GM23338 (cell line): ENCODE data around the gene POLD3. TPM values are rescaled to one million over a fixed set of nuclear protein-coding genes. Genes with fewer than 3 reads are reported as not detected.

Experiments
- ATAC-seq: fragments of 200-7000 bp; cut with Tn5 transposase; 3 replicates; pipeline ENCODE4 v1.9.1; 2020
- DNase-seq: peaks from one replicate; pipeline ENCODE4 v3.0.0-alpha.2; 2015; ENCODE audit warnings: low spot score
- H2AFZ ChIP-seq: fragments of 200-600 bp; sonication (generic); 2 replicates; pipeline ENCODE4 v1.8.0; 2016; ENCODE audit warnings: antibody characterized with exemption, mild to moderate bottlenecking, moderate library complexity
- H3F3A ChIP-seq: fragments of 200-600 bp; sonication (generic); replicated peaks from 2 replicates; pipeline ENCODE4 v1.8.0; 2017; ENCODE audit warnings: antibody characterized with exemption, mixed run types, low read depth
- H3K27ac ChIP-seq: fragments of 200-600 bp; sonication (generic); 2 replicates; pipeline ENCODE4 v1.6.1; 2016; ENCODE audit warnings: low read depth
- H3K27me3 ChIP-seq: fragments of 200-600 bp; sonication (generic); 2 replicates; pipeline ENCODE4 v1.8.0; 2016; ENCODE audit warnings: mild to moderate bottlenecking, mixed run types, moderate library complexity; ENCODE audit not compliant: insufficient read depth
- H3K36me3 ChIP-seq: fragments of 200-600 bp; sonication (generic); 2 replicates; pipeline ENCODE4 v1.8.0; 2016; ENCODE audit warnings: mild to moderate bottlenecking; ENCODE audit not compliant: insufficient read depth
- H3K4me1 ChIP-seq: fragments of 200-600 bp; sonication (generic); 2 replicates; pipeline ENCODE4 v1.8.0; 2016; ENCODE audit warnings: mild to moderate bottlenecking, moderate library complexity; ENCODE audit not compliant: insufficient read depth
- H3K4me2 ChIP-seq: fragments of 200-600 bp; sonication (generic); 2 replicates; pipeline ENCODE4 v1.7.1; 2017; ENCODE audit warnings: mixed run types
- H3K4me3 ChIP-seq: fragments of 200-600 bp; sonication (generic); 2 replicates; pipeline ENCODE4 v1.6.1; 2016; ENCODE audit warnings: mixed run types
- H3K79me2 ChIP-seq: fragments of 200-600 bp; sonication (generic); replicated peaks from 2 replicates; pipeline ENCODE4 v1.8.0; 2017; ENCODE audit warnings: mild to moderate bottlenecking; ENCODE audit not compliant: insufficient read depth
- H3K9me2 ChIP-seq: fragments of 200-600 bp; sonication (generic); 2 replicates; pipeline ENCODE4 v1.8.0; 2017; ENCODE audit not compliant: insufficient read depth
- H4K20me1 ChIP-seq: fragments of 200-600 bp; sonication (generic); replicated peaks from 2 replicates; pipeline ENCODE4 v1.8.0; 2017; ENCODE audit warnings: mild to moderate bottlenecking; ENCODE audit not compliant: insufficient read depth
- H3K27ac Mint-ChIP-seq: 2 replicates; pipeline ENCODE4 v1.8.0; 2020; ENCODE audit warnings: inconsistent platforms, mild to moderate bottlenecking, moderate library complexity, mixed read lengths
- H3K27me3 Mint-ChIP-seq: 3 replicates; pipeline ENCODE4 v1.8.0; 2022; ENCODE audit warnings: low read depth, mild to moderate bottlenecking, moderate library complexity, mixed read lengths, inconsistent platforms; ENCODE audit not compliant: insufficient read depth, poor library complexity
- H3K36me3 Mint-ChIP-seq: 3 replicates; pipeline ENCODE4 v1.8.0; 2021; ENCODE audit warnings: low read depth, mild to moderate bottlenecking, inconsistent platforms, moderate library complexity, mixed read lengths
- H3K4me1 Mint-ChIP-seq: 3 replicates; pipeline ENCODE4 v1.8.0; 2020; ENCODE audit warnings: mild to moderate bottlenecking, inconsistent platforms, mixed read lengths
- H3K4me3 Mint-ChIP-seq: 3 replicates; pipeline ENCODE4 v1.8.0; 2021; ENCODE audit warnings: moderate library complexity, mild to moderate bottlenecking, inconsistent platforms, mixed read lengths
- H3K9me3 Mint-ChIP-seq: 3 replicates; pipeline ENCODE4 v1.8.0; 2020; ENCODE audit warnings: moderate library complexity, mild to moderate bottlenecking, inconsistent platforms, mixed read lengths
- CREB1 ChIP-seq: fragments of 250-450 bp; sonication (Bioruptor Pico); IDR thresholded peaks from 2 replicates; pipeline ENCODE4 v1.5.0; 2020; ENCODE audit warnings: low read depth, mild to moderate bottlenecking, moderate library complexity
- EZH2 ChIP-seq: fragments of 200-600 bp; sonication (generic); IDR thresholded peaks from one replicate; pipeline ENCODE4 v1.8.0; 2017; ENCODE audit warnings: antibody characterized with exemption, mild to moderate bottlenecking, low read depth; ENCODE audit not compliant: unreplicated experiment
- EZH2phosphoT487 ChIP-seq: fragments of 200-600 bp; sonication (generic); IDR thresholded peaks from one replicate; pipeline ENCODE4 v1.8.1; 2018; ENCODE audit warnings: antibody characterized with exemption; ENCODE audit not compliant: unreplicated experiment
- JUNB ChIP-seq: IDR thresholded peaks from one replicate; pipeline ENCODE4 v1.6.1; 2016; ENCODE audit warnings: antibody characterized with exemption; ENCODE audit not compliant: unreplicated experiment
- NANOG ChIP-seq: IDR thresholded peaks from 2 replicates; pipeline ENCODE4 v1.6.1; 2016; ENCODE audit warnings: antibody characterized with exemption, borderline replicate concordance
- POLR2AphosphoS5 ChIP-seq: IDR thresholded peaks from 2 replicates; pipeline ENCODE4 v1.6.1; 2016; ENCODE audit warnings: antibody characterized with exemption, low read depth
- STAT1 ChIP-seq: IDR thresholded peaks from one replicate; pipeline ENCODE4 v1.6.1; 2016; ENCODE audit warnings: antibody characterized with exemption; ENCODE audit not compliant: unreplicated experiment
- ZNF114 ChIP-seq: fragments of 250-450 bp; sonication (Bioruptor Pico); IDR thresholded peaks from 2 replicates; pipeline ENCODE4 v1.5.0; 2020; ENCODE audit warnings: mild to moderate bottlenecking, moderate library complexity
- ZNF331 ChIP-seq: fragments of 250-450 bp; sonication (Bioruptor Pico); IDR thresholded peaks from 2 replicates; pipeline ENCODE4 v1.5.0; 2020; ENCODE audit warnings: low read depth, mild to moderate bottlenecking, moderate library complexity
- polyA plus RNA-seq: library from polyadenylated mRNA; unstranded; fragments of >200 nt; fragmentation: Nextera tagmentation; extraction: Ambion mirVana; gene quantifications from 2 replicates; pipeline ENCODE4 v1.2.1, GENCODE V29; 2016
- total RNA-seq: library from RNA; depleted of rRNA; stranded (reverse); fragments of >200 nt; shearing (Covaris generic); gene quantifications from 2 replicates; pipeline ENCODE4 v1.2.3, GENCODE V29; 2014
- TF ChIP-seq, protein P1 (sequence below), 2 experiments: fragments of 200-600 bp in 1 of 2; sonication (generic) in 1 of 2; conservative IDR thresholded peaks; 2 replicates each; pipeline versions ENCODE4 v1.5.1 to v1.6.1; 2016 to 2017; ENCODE audit warnings: antibody characterized with exemption in 2 of 2, low read depth in 2 of 2, mild to moderate bottlenecking in 2 of 2, moderate library complexity in 1 of 2
- TF ChIP-seq, protein P2 (sequence below): IDR thresholded peaks from one replicate; pipeline ENCODE4 v1.6.1; 2018; ENCODE audit warnings: antibody characterized with exemption; ENCODE audit not compliant: unreplicated experiment

POLD3 gene
- total and polyA plus RNA-seq, 2 experiments from 2014 or later: 21.9 to 50.1 TPM

DNA sequence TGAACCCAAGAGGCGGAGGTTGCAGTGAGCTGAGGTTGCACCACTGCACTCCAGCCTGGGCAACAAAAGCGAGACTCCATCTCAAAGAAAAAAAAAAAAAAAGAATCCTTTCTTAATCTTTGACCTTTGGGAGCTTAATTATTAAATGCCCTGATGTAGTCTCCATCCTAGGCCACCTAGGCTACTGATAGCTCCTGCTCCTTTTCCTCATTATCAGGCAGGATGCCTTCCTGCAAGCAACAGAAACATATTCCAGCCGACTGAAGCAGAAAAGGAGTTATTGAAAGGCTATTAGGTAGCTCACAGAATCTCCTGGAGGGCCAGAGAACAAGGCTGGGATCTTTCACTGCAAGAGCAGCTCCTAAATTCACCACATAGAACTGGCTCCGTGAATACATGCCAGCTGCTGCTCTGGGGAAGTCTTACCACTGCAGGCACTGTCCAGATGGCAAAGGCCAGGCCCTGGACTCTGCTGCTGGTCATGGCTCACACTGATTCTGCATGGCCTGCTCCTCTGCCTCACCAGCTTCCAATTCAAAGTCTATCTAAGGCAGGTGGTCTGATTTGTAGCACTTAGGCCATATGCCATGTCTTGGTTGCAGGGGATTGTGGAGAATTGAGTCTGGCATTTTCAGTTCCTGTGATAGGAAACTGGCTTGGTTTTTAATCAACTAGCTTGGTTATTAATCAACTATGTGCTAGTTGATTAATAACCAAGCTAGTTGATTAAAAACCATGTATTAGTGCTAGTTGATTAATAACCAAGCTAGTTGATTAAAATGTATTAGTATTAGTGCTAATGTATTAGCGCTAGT is 26.0 kb upstream of the POLD3 start (continued):
- TF ChIP-seq, protein P1, sequence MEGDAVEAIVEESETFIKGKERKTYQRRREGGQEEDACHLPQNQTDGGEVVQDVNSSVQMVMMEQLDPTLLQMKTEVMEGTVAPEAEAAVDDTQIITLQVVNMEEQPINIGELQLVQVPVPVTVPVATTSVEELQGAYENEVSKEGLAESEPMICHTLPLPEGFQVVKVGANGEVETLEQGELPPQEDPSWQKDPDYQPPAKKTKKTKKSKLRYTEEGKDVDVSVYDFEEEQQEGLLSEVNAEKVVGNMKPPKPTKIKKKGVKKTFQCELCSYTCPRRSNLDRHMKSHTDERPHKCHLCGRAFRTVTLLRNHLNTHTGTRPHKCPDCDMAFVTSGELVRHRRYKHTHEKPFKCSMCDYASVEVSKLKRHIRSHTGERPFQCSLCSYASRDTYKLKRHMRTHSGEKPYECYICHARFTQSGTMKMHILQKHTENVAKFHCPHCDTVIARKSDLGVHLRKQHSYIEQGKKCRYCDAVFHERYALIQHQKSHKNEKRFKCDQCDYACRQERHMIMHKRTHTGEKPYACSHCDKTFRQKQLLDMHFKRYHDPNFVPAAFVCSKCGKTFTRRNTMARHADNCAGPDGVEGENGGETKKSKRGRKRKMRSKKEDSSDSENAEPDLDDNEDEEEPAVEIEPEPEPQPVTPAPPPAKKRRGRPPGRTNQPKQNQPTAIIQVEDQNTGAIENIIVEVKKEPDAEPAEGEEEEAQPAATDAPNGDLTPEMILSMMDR (conservative IDR thresholded peaks at IDR 0.05; ENCODE audit: low read depth in 2 of 2): no peak
- TF ChIP-seq NANOG: no peak

DNA sequence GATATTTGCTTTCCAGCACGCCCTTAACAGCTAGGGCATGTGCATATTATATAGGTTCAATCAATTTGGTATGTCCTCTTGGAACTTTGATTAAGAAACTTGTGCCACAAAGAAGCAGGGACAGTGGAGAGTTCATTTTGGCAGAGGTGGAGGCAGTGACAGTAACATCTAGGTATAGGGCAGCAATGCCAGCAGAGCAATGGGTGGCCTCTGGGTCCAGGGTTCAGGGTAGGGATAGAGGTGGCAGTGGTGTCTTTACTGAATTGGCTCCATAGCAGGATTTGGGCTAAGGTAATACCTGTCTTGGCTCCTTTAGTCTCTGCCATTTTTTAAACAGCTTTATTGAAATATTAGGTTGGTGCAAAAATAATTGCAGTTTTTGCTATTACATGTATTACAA is 24.4 kb upstream of the POLD3 start:
- no peaks in the 10 kb centered on the region for H3K27me3 ChIP-seq
- no peak overlapping the region for H3K4me2 ChIP-seq
- Mint-ChIP-seq H3K27me3 (peaks cover 3% of the 10 kb centered on the region), H3K4me3 (no peak overlapping the region), H3K9me3 (no peaks in the 10 kb centered on the region), H3K36me3 (no peaks in the 10 kb centered on the region), H3K4me1 (no peaks in the 10 kb centered on the region), H3K27ac (no peak overlapping the region)
- ATAC-seq (no peak), DNase-seq (no peak)
- H3F3A ChIP-seq: no peaks in the 10 kb centered on the region
- no peaks in the 10 kb centered on the region for H3K36me3 ChIP-seq
- no peaks in the 10 kb centered on the region for H4K20me1 ChIP-seq
- no peak overlapping the region for H3K27ac ChIP-seq
- H3K79me2 ChIP-seq: no peaks in the 10 kb centered on the region
- H3K9me2 ChIP-seq: 0 out of 2 replicates have a peak, but pooled peaks cover 2% of the 10 kb centered on the region
- H3K4me1 ChIP-seq: no peaks in the 10 kb centered on the region
- no peak overlapping the region for H3K4me3 ChIP-seq
- H2AFZ ChIP-seq: no peak overlapping the region
- TF ChIP-seq CREB1 (no peak), ZNF114 (CRISPR knock-in tag) (no peak), ZNF331 (CRISPR knock-in tag) (no peak), STAT1 (no peak), JUNB (no peak), NANOG (no peak), EZH2phosphoT487 (no peak), POLR2AphosphoS5 (no peak), EZH2 (no peak)
- TF ChIP-seq, protein P2, sequence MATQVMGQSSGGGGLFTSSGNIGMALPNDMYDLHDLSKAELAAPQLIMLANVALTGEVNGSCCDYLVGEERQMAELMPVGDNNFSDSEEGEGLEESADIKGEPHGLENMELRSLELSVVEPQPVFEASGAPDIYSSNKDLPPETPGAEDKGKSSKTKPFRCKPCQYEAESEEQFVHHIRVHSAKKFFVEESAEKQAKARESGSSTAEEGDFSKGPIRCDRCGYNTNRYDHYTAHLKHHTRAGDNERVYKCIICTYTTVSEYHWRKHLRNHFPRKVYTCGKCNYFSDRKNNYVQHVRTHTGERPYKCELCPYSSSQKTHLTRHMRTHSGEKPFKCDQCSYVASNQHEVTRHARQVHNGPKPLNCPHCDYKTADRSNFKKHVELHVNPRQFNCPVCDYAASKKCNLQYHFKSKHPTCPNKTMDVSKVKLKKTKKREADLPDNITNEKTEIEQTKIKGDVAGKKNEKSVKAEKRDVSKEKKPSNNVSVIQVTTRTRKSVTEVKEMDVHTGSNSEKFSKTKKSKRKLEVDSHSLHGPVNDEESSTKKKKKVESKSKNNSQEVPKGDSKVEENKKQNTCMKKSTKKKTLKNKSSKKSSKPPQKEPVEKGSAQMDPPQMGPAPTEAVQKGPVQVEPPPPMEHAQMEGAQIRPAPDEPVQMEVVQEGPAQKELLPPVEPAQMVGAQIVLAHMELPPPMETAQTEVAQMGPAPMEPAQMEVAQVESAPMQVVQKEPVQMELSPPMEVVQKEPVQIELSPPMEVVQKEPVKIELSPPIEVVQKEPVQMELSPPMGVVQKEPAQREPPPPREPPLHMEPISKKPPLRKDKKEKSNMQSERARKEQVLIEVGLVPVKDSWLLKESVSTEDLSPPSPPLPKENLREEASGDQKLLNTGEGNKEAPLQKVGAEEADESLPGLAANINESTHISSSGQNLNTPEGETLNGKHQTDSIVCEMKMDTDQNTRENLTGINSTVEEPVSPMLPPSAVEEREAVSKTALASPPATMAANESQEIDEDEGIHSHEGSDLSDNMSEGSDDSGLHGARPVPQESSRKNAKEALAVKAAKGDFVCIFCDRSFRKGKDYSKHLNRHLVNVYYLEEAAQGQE: no peak
- TF ChIP-seq, protein P1 (conservative IDR thresholded peaks at IDR 0.05; ENCODE audit: low read depth in 2 of 2): no peak
